Measurements from ENCODE around the gene FUT4.
"Not testable (repeated sequence)": the region's sequence is repeated elsewhere in the genome, so short reads cannot be mapped to it uniquely, and the experiment has no call there.

The FUT4 gene

GRCh38 chr11:94567181-94567670 is 23.5 kb downstream of the FUT4 start, which contains the start of gene PIWIL4:
Gene PIWIL4 (plus strand): TSS chr11:94567368. CDS start chr11:94567519, 151 bp downstream.
- no peak for DNase-seq (ENCODE audit: low read depth)

- DNase-seq (ENCODE audit: low read depth): no peak
These were observed 24.5 kb downstream of the FUT4 start for GRCh38 chr11:94568200-94568599.

- no peak for DNase-seq (ENCODE audit: low read depth)
These were observed 25.0 kb downstream of the FUT4 start for GRCh38 chr11:94568717-94569116.

- not testable (repeated sequence) for DNase-seq (ENCODE audit: low read depth)
These were observed 29.3 kb downstream of the FUT4 start for GRCh38 chr11:94572975-94573374.

- DNase-seq (ENCODE audit: low read depth): peak; percentile 80
These were observed 30.7 kb downstream of the FUT4 start for GRCh38 chr11:94574193-94574961.

- DNase-seq (ENCODE audit: low read depth): no peak
These were observed 32.6 kb downstream of the FUT4 start for GRCh38 chr11:94576306-94576705.

- DNase-seq (ENCODE audit: low read depth): no peak
These were observed 34.1 kb downstream of the FUT4 start for GRCh38 chr11:94577841-94578240.

GRCh38 chr11:94581926-94582325 is 38.2 kb downstream of the FUT4 start:
- DNase-seq (ENCODE audit: low read depth): no peak

- no peak for DNase-seq (ENCODE audit: low read depth)
These were observed 39.6 kb downstream of the FUT4 start for GRCh38 chr11:94583213-94583865.

GRCh38 chr11:94583866-94584500 is 40.3 kb downstream of the FUT4 start:
- no peak for DNase-seq (ENCODE audit: low read depth)

GRCh38 chr11:94584978-94585377 is 41.3 kb downstream of the FUT4 start:
- DNase-seq (ENCODE audit: low read depth): no peak

GRCh38 chr11:94585399-94585798 is 41.7 kb downstream of the FUT4 start:
- DNase-seq (ENCODE audit: low read depth): no peak

GRCh38 chr11:94586546-94586945 is 42.8 kb downstream of the FUT4 start:
- no peak for DNase-seq (ENCODE audit: low read depth)

- DNase-seq (ENCODE audit: low read depth): no peak
These were observed 43.3 kb downstream of the FUT4 start for GRCh38 chr11:94586978-94587377.

GRCh38 chr11:94588366-94588942 is 44.7 kb downstream of the FUT4 start:
- DNase-seq (ENCODE audit: low read depth): no peak

- DNase-seq (ENCODE audit: low read depth): no peak
These were observed 46.8 kb downstream of the FUT4 start for GRCh38 chr11:94590352-94591041.

- DNase-seq (ENCODE audit: low read depth): no peak
These were observed 49.3 kb downstream of the FUT4 start for GRCh38 chr11:94593030-94593429.

- no peak for DNase-seq (ENCODE audit: low read depth)
These were observed 51.4 kb downstream of the FUT4 start for GRCh38 chr11:94595076-94595475.

- DNase-seq (ENCODE audit: low read depth): no peak
These were observed 54.2 kb downstream of the FUT4 start for GRCh38 chr11:94597896-94598295.

All from non-pigmented ciliary epithelial cell (primary cell).